Kidney glomerular epithelial cell (primary cell): ENCODE data around the gene NXPH3.

Experiments
- DNase-seq: peaks from one replicate; lab custom pipeline; 2025; lab: John Stamatoyannopoulos, UW

The NXPH3 gene

DNA sequence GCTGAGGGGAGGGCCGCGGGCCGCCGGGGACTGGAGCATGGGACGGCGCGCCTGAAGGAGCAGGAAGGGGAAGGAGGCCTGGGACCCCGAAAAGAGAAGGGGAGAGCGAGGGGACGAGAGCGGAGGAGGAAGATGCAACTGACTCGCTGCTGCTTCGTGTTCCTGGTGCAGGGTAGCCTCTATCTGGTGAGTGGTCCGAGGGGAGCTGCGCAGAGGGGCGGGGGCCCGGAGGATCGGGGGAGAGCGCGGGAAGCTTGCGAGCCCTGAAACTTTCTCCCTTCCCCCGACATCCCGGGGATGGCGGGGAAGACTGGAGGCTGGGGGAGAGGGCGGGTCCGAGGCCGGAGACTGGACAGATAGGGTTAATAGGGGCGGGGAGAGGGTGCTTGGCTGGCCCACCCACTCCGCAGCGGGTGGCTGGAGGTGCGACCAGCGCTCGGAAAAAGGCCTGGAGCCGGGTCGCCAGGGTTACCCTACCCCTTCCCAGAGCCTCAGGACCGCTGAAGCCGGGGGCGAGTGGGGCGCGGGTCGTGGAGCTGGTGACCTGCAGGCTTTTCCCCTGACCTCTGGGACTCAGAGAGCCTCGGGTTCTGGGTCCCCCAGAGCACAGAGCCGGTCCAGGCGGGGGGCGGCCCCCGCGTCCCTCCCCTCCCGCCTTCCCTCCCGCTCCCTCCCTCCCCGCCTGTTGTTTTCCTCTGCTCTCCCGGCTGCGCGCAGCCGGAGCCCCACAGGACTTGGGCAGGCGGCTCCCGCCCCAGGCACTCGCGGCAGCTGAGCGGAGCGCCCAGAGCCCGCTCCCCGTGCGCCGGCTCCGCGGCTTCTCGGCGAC is 631 bp downstream of the NXPH3 start:
- DNase-seq = no peak

DNA sequence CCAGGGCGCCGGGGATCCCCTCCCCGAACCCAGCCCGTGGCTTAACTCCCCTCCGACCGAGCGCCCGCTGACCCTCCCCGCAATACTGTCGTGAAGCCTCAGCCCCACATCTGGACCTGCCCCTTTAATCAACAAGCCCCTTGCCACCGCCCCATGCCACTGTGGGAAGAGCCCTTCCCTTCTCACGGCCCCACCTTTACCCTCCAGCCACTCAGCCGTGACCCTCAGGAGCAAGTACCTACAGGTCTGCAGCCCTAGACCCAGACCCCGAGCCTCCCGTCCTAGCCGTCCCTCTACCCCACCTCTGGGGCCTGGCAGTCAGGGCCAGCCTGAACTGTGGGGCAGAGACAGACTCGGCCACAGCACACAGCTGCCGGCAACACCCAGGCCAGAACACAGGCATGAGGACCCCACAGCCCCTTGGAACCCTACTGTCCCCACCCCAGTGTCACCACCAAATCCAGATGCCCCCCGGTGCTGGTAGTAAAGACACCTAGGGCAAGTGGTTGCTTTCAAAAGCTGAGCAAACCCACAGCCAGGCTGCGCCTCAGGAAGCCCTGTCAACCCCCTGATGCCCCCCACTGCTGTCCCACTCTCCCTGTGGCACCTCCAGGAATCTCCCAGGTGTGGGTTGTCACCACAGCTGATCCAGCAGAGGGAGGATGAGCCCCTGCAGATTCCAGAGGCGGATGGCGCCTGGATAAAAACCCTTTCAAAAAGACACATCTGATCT is 1.4 kb downstream of the NXPH3 start:
- DNase-seq = no peak

DNA sequence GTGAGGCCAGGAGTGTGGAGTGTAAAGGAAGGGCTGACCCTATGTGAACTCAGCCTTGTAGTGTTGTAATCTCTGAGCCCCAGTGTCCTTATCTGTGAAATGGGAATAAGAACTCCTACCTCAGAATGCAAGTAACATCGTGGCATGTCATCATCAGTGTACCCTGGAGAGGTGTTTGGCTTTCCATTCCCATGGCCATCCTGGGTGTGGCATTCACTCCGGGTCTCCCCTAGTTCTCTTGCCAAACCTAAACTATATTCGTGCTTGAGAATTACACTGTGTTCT is 1.9 kb downstream of the NXPH3 start:
- no peak for DNase-seq

DNA sequence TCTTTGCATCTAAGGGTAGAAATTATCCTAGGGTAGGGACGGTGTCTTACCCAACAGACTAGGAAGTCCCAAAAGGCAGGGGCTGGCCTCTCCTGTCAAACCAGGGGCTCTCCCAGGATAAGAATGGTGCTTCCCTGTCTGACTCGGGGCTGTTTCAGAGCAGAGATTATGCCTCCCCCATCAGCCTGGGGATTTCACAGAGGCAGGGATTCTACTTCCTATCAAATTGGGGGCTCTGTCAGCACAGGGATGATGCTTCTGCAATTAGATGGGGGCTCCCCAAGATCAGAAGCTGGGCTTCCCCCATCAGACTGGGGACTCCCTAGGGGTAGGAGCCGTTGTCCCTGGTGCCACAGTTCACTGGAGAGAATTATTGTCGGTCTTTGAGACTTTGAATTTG is 2.3 kb downstream of the NXPH3 start:
- no peak for DNase-seq

DNA sequence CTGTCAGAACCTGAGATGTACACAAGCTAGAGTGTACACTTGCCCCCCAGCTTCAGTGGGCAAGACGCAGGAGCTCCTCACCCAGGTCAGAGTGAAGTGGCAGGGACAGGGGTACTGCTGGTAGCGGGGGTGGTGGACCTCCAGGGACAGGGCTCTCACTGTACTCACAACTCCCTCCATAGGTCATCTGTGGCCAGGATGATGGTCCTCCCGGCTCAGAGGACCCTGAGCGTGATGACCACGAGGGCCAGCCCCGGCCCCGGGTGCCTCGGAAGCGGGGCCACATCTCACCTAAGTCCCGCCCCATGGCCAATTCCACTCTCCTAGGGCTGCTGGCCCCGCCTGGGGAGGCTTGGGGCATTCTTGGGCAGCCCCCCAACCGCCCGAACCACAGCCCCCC is 2.7 kb downstream of the NXPH3 start:
- DNase-seq = no peak

DNA sequence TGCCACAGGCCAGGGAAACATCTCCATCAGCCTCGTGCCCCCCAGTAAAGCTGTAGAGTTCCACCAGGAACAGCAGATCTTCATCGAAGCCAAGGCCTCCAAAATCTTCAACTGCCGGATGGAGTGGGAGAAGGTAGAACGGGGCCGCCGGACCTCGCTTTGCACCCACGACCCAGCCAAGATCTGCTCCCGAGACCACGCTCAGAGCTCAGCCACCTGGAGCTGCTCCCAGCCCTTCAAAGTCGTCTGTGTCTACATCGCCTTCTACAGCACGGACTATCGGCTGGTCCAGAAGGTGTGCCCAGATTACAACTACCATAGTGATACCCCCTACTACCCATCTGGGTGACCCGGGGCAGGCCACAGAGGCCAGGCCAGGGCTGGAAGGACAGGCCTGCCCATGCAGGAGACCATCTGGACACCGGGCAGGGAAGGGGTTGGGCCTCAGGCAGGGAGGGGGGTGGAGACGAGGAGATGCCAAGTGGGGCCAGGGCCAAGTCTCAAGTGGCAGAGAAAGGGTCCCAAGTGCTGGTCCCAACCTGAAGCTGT is 3.4 kb downstream of the NXPH3 start:
- DNase-seq = no peak

DNA sequence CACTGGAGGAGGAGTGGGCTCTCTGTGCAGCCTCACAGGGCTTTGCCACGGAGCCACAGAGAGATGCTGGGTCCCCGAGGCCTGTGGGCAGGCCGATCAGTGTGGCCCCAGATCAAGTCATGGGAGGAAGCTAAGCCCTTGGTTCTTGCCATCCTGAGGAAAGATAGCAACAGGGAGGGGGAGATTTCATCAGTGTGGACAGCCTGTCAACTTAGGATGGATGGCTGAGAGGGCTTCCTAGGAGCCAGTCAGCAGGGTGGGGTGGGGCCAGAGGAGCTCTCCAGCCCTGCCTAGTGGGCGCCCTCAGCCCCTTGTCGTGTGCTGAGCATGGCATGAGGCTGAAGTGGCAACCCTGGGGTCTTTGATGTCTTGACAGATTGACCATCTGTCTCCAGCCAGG is 3.9 kb downstream of the NXPH3 start:
- DNase-seq = no peak

DNA sequence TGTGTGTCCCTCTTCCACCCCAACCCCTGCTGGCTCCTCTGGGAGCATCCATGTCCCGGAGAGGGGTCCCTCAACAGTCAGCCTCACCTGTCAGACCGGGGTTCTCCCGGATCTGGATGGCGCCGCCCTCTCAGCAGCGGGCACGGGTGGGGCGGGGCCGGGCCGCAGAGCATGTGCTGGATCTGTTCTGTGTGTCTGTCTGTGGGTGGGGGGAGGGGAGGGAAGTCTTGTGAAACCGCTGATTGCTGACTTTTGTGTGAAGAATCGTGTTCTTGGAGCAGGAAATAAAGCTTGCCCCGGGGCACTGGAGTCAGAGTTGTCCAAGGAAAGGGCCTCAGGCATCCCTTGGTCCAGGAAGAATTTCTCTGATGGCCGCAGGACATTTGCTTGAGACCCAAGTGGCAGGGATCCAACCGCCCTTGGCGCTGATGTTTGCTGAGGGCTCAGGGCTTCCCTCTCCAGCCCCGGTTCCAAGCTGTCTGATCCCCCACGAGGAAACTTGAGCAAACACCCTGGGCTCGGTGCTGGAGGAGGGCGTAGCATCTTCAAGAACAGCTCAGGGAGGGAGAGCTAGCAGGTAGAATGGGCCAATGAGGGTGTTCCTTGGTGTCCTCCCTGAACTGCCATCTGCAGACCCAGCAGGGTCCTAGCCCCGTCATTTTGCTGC is 4.5 kb downstream of the NXPH3 start:
- no peak for DNase-seq

DNA sequence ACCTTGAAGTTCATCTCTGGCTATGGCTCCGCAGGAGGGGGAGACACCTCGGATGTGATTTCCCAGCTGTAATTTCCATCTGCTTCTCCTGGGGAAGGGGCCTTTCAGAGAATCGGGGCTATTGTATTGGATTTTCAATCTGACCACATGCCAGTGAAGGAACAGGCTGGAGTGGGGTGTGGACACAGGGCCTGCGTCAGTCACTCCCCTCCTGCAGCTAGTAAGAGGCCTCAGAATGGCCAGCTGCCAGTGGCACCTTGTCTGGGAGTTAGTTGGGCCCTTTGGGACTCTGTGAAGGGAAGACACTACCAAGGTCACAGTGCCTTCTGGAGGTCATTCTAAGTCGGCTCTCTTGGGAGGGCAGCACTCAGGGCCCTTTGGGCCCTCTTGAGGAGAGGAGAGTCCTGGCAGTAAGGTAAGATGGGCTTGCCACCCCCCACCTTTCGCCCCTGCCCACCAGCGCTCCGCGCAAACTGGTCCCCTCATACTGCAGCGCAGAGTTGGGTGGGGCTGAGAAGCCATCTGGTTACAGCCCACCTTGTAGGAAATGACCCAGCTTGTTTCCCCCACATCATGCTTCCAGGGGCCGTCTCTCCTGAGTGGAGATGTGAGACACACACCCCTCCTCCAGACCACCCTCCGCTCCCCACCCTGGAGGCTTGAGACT is 5.4 kb downstream of the NXPH3 start:
- no peak for DNase-seq

DNA sequence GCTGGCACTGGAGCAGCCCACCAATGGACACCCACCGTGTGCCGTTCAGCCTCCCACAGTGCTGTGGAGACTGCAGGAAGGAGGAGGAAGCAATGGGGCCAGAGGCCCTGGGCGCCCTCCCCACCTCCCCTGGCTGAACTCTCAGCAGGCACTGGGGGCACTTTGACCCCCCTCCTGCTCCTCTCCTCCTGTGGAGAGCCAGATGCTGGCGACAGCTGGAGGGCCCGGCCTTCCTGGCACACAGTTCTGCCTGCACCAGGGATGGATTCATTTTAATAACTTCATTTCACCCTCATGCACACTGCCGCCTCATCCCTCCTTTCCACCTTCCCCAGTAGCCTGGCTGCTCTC is 6.0 kb downstream of the NXPH3 start:
- no peak for DNase-seq

DNA sequence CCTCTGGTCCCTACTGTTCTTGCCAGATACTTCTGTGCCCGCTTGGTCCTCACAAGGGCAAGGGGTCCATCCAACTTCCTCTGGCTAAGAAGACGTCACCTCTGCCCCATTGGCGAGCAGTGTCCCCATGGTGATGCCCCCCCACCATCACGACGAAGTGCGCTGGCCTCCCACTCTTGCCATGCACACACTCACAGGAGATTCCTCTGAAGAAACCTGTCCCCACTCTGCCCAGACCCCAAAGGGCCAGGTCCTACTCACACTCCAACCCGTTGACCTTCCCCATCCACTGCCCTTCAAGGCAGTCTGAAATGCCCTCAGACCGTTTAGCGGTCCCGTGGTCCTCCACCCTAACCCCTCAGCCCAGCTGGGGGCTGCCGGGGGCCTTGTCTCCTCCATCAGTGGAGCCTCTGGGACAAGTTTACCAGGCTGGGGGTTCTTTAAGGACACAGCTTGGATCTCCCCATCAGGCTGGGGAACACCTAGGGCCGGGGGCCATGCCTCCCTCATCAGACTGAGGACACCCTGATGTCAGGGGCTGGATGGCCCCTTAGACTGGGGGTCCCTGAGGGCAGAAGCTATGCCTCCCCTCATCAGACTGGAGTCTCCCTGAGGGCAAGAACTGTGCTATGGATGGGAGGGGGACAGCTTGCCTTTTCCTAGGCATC is 6.5 kb downstream of the NXPH3 start:
- DNase-seq = no peak

DNA sequence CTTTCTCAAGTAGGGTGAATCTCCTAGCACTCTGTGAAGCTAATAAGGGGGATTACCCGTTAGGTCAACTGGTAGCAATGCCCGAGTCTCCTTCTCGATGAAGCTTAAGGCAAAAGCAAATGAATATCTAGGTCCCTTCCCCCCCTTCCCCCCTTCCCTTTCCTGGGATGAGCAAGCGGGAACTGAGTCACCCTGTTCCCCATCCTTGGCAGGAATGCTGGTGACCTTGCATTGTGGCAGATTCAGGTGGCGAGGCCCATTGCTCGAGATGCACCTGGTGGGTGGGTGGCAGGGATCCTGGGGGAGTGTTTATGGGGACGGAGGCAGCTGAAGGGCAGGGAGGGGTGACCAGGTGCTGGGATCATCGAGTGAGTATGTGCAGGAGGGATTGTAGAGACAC is 7.1 kb downstream of the NXPH3 start:
- DNase-seq = no peak

DNA sequence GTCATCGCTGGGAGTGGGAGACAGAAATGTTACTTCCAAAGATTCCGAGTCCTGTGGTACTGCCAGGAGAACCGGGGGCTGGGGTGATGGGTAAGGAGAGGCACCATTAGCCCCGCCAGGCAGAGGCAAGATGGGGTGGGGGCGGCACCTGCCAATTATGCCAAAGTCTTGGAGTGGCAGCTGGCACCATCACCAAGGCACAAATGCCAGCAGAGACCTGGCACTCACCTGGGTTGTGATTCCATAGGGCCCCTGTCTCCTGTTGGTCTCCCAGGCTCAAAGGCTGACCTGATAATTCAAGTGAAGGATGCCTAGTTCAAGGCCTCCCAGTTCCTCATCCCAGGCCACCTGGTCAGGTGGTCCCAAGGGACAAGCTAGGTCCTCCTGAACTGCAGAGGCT is 7.6 kb downstream of the NXPH3 start:
- no peak for DNase-seq

DNA sequence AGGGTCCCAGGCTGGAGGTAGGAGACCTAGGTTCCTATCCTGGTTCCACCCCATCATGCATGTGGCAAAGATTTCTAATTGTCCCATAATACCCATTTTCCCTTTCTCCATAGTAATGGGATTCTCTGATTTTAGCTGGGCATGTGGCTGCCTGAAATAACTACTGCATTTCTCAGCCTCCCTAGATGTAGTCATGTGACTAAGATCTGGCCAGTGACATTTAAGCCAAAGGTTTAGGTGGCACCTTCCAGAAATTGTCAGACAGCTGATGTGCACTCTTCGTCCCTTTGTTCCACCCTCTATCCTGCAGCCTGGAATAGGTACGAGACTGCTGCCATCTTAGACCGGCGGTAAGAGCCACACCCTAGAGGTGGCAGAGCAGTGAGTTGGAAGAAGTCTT is 8.2 kb downstream of the NXPH3 start:
- no peak for DNase-seq

DNA sequence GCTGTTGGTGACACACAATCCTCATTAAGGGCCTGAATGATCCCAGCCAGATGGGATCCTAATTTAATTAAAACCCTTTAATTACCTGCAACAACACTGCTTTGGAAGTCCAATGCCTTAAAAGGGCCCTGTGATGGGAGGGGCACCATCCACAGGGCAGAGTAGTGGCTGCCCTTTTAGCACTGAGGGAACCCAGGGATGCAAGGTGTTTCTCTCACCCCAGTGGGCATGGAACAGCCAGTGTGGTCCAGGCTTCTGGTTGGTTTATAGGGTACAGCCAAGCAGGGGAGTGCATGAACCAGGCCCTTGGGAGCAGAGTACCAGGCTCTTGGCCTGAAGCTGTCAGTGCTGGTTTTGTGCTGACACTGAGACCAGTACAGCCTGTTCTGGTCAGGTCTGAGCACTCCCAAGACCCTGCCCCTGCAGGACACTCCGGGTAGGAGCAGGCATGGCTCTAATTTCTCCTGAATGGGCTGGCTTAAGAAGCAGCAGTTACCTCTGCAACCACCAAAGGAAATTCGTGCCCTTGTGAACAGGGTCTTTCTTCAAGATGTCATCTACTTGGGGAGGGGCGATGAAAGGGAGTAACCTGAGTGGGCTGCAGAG is 9.9 kb downstream of the NXPH3 start:
- DNase-seq = no peak

DNA sequence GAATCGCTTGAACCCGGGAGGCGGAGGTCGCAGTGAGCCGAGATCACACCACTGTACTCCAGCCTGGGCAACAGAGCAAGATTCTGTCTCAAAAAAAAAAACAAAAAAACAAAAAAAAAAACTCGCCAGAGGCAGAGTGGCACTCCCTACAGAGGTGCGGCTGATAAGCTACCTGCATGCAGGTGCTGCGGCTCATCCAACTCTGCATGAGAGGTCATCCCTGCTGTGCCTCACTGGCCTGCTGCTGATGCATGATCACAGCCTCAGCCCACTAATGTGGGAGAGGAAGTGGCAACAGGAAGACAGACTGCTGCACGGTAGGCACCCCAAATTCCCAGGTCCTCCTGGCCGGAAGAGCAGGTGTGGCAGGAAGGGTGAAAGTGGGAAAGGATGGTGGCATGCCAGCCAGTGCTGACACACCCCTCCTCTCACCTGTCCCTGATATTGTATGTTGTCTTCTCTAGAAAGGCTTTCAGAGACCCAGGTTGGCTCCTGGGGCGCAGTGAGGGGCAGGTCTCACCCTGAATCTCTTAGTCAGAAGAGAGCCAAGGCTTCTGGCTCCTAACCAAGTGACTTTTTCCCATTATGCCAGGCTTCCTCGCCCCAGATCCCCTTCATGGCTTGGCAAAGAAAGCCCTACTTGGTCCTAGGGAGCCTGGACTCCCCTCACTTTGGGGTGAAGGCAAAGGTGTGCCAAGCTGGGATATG is 11.8 kb downstream of the NXPH3 start:
- no peak for DNase-seq

DNA sequence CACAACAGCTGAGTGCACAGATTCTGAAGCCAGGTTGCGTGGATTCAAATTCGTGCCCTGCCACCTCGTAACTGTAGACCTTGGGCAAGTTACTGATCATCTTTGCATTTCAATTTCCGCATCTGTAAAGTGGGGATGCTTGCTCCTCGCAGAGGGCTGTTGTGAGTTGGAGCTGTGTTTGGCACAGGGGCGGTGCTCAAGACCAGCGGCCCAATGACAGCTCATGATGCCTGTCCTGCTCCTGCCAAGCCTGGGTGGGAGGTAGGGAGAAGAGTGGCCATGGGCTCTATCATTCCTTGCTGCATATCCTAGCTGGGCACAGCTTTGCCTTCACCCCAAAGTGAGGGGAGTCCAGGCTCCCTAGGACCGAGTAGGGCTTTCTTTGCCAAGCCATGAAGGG is 12.6 kb downstream of the NXPH3 start:
- DNase-seq = no peak

DNA sequence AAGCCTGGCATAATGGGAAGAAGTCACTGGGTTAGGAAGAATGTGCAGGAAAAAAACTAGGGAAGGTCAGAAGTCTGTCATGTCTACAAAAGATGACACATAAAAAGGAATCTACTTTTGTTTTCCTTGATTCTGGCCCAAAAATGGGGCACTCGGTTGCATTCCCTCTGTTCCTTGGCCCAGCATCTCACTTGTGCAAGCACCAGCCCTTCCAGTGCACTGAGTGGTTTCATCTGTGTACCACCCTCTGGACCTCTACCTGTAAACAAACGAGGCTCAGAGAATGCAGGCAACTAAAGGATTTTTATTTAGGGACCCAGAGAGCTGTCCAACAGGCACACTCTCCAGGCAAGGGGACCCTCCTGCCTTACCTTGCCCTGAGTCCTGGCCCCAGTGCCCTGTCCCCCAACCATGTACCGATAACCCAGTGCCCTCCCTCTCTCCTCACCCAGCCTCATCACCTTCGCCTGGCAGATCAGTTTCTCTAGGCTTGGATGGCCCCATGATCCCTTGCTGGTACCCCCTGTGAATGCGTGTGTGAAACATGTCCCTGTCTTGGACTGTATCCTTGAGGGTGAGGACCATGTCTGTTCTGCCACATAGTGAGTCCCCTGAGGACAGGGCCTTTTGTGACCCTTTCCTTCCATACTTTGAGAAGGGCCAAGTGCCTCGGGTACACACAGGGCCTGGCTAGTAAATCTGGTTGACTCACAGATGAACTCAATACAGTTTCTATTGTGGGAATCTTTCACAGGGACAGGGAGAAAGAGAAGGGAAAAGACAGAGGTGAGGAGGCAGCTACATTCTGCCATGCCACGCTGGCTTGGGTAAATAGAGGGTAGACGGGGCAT is 13.3 kb downstream of the NXPH3 start:
- DNase-seq = no peak

DNA sequence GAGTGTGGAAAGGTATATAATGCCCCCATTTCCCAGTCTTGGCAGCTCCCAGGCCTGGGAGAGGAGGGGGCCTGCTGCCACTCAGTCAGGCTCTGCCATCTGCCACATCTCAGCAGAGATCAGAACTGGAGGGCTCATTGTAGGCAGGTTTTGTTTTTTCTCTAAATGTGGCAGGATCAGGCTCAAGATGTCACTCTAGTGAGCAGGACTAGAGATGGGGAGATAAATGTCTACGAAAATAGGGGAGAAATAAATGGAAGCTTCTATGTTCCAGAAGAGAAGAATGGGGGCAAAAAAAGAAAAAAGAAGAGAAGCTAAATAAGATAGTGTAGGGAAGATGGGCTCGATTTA is 13.9 kb downstream of the NXPH3 start:
- no peak for DNase-seq

DNA sequence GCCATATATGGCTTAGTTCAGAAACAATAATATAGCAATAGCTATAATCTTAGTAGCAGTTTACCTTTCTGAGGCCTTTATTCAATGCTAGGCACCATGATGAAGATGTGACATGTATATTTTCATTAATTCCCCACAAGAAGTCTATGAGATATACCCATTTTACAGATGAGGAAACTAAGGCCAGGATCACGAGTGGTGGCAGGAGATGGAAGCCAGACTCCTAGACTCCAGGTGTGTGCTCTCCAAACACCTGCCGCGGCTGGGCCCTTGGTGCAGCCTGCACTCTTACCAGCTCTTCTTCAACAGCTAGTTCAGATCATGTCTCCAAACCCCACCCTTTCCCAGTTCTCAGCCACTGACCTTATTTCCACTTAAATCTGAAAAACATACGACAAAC is 15.2 kb downstream of the NXPH3 start:
- DNase-seq = no peak
